Fibroblast of villous mesenchyme (primary cell): ENCODE results near the gene CACNA1H. TPM values are rescaled to one million over a fixed set of nuclear protein-coding genes. Genes with fewer than 3 reads are reported as not detected.

Experiments used
- DNase-seq: peaks from one replicate; pipeline ENCODE4 v3.0.0-alpha.2; 2010; ENCODE audit warnings: low read depth
- H3K4me3 ChIP-seq: 2 replicates; pipeline ENCODE4 v1.5.1; 2011; ENCODE audit warnings: low read depth, mild to moderate bottlenecking, low read length
- CTCF ChIP-seq: IDR thresholded peaks from 2 replicates; pipeline ENCODE4 v1.5.1; 2012; ENCODE audit warnings: low read depth, mild to moderate bottlenecking, low read length; ENCODE audit not compliant: insufficient read depth
- total RNA-seq: library from RNA; depleted of rRNA; stranded (reverse); fragments of >200 nt; gene quantifications from 2 replicates; pipeline ENCODE4 v1.2.3, GENCODE V29; 2012

The CACNA1H gene
- total RNA-seq, 1 donor = 11.7 TPM

- TF ChIP-seq CTCF = no peak
- DNase-seq = no peak
- H3K4me3 ChIP-seq = no peak overlapping the region
These were observed 15.9 kb downstream of the CACNA1H start for GRCh38 chr16:1168837-1169236.

GRCh38 chr16:1169285-1170075 lies 16.6 kb downstream of the CACNA1H start:
- H3K4me3 ChIP-seq = no peak overlapping the region
- no peak for TF ChIP-seq CTCF

GRCh38 chr16:1170076-1170418 lies 17.1 kb downstream of the CACNA1H start:
- no peak overlapping the region for H3K4me3 ChIP-seq
- TF ChIP-seq CTCF = no peak
- DNase-seq = no peak

More at GRCh38 chr16:1169285-1170075, 16.6 kb downstream of the CACNA1H start:
- peak; percentile 39 for DNase-seq

- TF ChIP-seq CTCF = no peak
- H3K4me3 ChIP-seq = no peak overlapping the region
- DNase-seq = no peak
These were observed 18.1 kb downstream of the CACNA1H start for GRCh38 chr16:1171001-1171400.

- no peak for TF ChIP-seq CTCF
- no peak for DNase-seq
- H3K4me3 ChIP-seq = no peak overlapping the region
These were observed 19.0 kb downstream of the CACNA1H start for GRCh38 chr16:1171854-1172428.

GRCh38 chr16:1172651-1173050 lies 19.7 kb downstream of the CACNA1H start:
- no peak for TF ChIP-seq CTCF
- DNase-seq = no peak
- H3K4me3 ChIP-seq = no peak overlapping the region
